HEK293 (cell line): Measurements from ENCODE around the gene TNFRSF8.

Experiments used
- CTCF ChIA-PET: fragments of 350-600 bp; formaldehyde crosslinking; extraction: SDS; loops from one replicate; lab custom pipeline; 2021; ENCODE audit warnings: antibody characterized with exemption; lab: Yijun Ruan, JAX
- POLR2A ChIA-PET: fragments of 300-600 bp; formaldehyde crosslinking; extraction: SDS; loops from one replicate; lab custom pipeline; 2020; ENCODE audit warnings: antibody characterized with exemption, inconsistent platforms; lab: Yijun Ruan, JAX
- H3K27ac ChIP-seq: fragments of 200-500 bp; sonication (Bioruptor generic); 2 replicates; pipeline ENCODE4 v1.5.1; 2014; ENCODE audit warnings: low read depth, low read length, control low read depth, inconsistent platforms; ENCODE audit errors: extremely low read depth
- H3K36me3 ChIP-seq, 2 experiments: fragments of 200-500 bp in 1 of 2; sonication (Bioruptor generic) in 1 of 2; 1 replicate in 1 of 2; 2 replicates in 1 of 2; pipeline ENCODE4 v1.5.1; 2014 to 2017; ENCODE audit warnings: inconsistent platforms in 2 of 2, low read length in 2 of 2; ENCODE audit not compliant: control insufficient read depth in 2 of 2, insufficient read depth in 1 of 2
- H3K4me1 ChIP-seq: fragments of 200-500 bp; sonication (Bioruptor generic); 2 replicates; pipeline ENCODE4 v1.5.1; 2014; ENCODE audit warnings: mild to moderate bottlenecking, low read length, inconsistent platforms; ENCODE audit not compliant: control insufficient read depth, insufficient read depth
- H3K4me3 ChIP-seq: 2 replicates; pipeline ENCODE4 v1.5.1; 2011; ENCODE audit warnings: low read depth, mild to moderate bottlenecking, control low read depth, low read length, moderate library complexity
- H3K9me3 ChIP-seq: fragments of 200-500 bp; sonication (Bioruptor generic); 2 replicates; pipeline ENCODE4 v1.5.1; 2014; ENCODE audit warnings: low read depth, low read length, inconsistent platforms; ENCODE audit not compliant: control insufficient read depth, insufficient read depth
- BCL11B ChIP-seq: fragments of 450-650 bp; formaldehyde crosslinking; IDR thresholded peaks from 2 replicates; pipeline ENCODE4 v1.5.1; 2016; ENCODE audit warnings: low read depth, missing biosample characterization, missing genetic modification characterization
- ELK4 ChIP-seq: IDR thresholded peaks from 2 replicates; pipeline ENCODE4 v1.6.1; 2011; ENCODE audit warnings: mild to moderate bottlenecking, low read depth, low read length, borderline replicate concordance
- GLI2 ChIP-seq: fragments of 450-650 bp; formaldehyde crosslinking; IDR thresholded peaks from 2 replicates; pipeline ENCODE4; 2017; ENCODE audit warnings: missing biosample characterization, missing genetic modification characterization, low read depth, borderline replicate concordance
- GLIS1 ChIP-seq: fragments of 450-650 bp; formaldehyde crosslinking; IDR thresholded peaks from 2 replicates; pipeline ENCODE4 v1.5.1; 2016; ENCODE audit warnings: missing biosample characterization, missing genetic modification characterization
- ZFP37 ChIP-seq: fragments of 450-650 bp; formaldehyde crosslinking; IDR thresholded peaks from 2 replicates; pipeline ENCODE4 v1.5.1; 2016; ENCODE audit warnings: missing biosample characterization, missing genetic modification characterization
- ZFP41 ChIP-seq: fragments of 450-650 bp; formaldehyde crosslinking; IDR thresholded peaks from 2 replicates; pipeline ENCODE4 v1.5.1; 2016; ENCODE audit warnings: missing biosample characterization, missing genetic modification characterization, borderline replicate concordance
- ZFP69B ChIP-seq: fragments of 450-650 bp; formaldehyde crosslinking; IDR thresholded peaks from 2 replicates; pipeline ENCODE4 v1.5.1; 2016; ENCODE audit warnings: missing biosample characterization, missing genetic modification characterization
- ZNF311 ChIP-seq: fragments of 450-650 bp; formaldehyde crosslinking; IDR thresholded peaks from 2 replicates; pipeline ENCODE4 v1.5.1; 2017; ENCODE audit warnings: missing biosample characterization, missing genetic modification characterization, borderline replicate concordance
- ZNF366 ChIP-seq: fragments of 450-650 bp; formaldehyde crosslinking; conservative IDR thresholded peaks from 2 replicates; pipeline ENCODE4 v1.5.1; 2016; ENCODE audit warnings: missing biosample characterization, missing genetic modification characterization
- ZNF660 ChIP-seq: fragments of 450-650 bp; IDR thresholded peaks from 2 replicates; pipeline ENCODE4 v1.5.1; 2018; ENCODE audit warnings: missing biosample characterization, mild to moderate bottlenecking, missing genetic modification characterization
- ZNF768 ChIP-seq: fragments of 450-650 bp; formaldehyde crosslinking; IDR thresholded peaks from 2 replicates; pipeline ENCODE4 v1.5.1; 2018; ENCODE audit warnings: missing biosample characterization, mild to moderate bottlenecking, missing genetic modification characterization
- TF ChIP-seq, protein P1 (sequence below): fragments of 450-650 bp; formaldehyde crosslinking; conservative IDR thresholded peaks from 2 replicates; pipeline ENCODE4 v1.5.1; 2016; ENCODE audit warnings: low read depth, missing biosample characterization, missing genetic modification characterization
- TF ChIP-seq, protein P2 (sequence below): fragments of 450-650 bp; formaldehyde crosslinking; IDR thresholded peaks from 2 replicates; pipeline ENCODE4 v1.5.1; 2016; ENCODE audit warnings: missing biosample characterization, missing genetic modification characterization
- TF ChIP-seq, protein P3 (sequence below): fragments of 450-650 bp; formaldehyde crosslinking; IDR thresholded peaks from 2 replicates; pipeline ENCODE4 v1.5.1; 2016; ENCODE audit warnings: missing biosample characterization, missing genetic modification characterization
- TF ChIP-seq, protein P4 (sequence below): fragments of 450-650 bp; formaldehyde crosslinking; IDR thresholded peaks from 2 replicates; pipeline ENCODE4 v1.5.1; 2016; ENCODE audit warnings: missing biosample characterization, missing genetic modification characterization

The TNFRSF8 gene

GRCh38 chr1:12078575-12078937, 15.5 kb downstream of the TNFRSF8 start:
- CTCF ChIA-PET, result interaction anchor here (0.6 to 1.7 kb wide), 9 partner anchors 11 to 674 kb away, joined by 3 to 15 read pairs (median 4); no protein-coding TSS in a partner anchor
- Histone ChIP-seq H3K27ac (no peak overlapping the region), H3K4me1 (no peaks in the 10 kb centered on the region), H3K9me3 (no peaks in the 10 kb centered on the region), H3K4me3 (no peak overlapping the region), H3K36me3 (no peaks in the 10 kb centered on the region)
- POLR2A ChIA-PET, result interaction anchor here (1.0 to 1.5 kb wide), 3 partner anchors 58 to 60 kb away, joined by 4 to 8 read pairs (median 4); partner anchors contain the start of gene MIIP
- TF ChIP-seq ZNF311 (tag by site-specific recombination) (no peak), ZNF768 (tag by site-specific recombination) (no peak), ZNF660 (no peak), GLIS1 (tag by site-specific recombination) (no peak), ZFP41 (tag by site-specific recombination) (no peak), BCL11B (tag by site-specific recombination) (no peak), ZNF366 (tag by site-specific recombination) (no peak), ZFP69B (no peak), ZFP37 (no peak), ELK4 (no peak)
- TF ChIP-seq, protein P1, sequence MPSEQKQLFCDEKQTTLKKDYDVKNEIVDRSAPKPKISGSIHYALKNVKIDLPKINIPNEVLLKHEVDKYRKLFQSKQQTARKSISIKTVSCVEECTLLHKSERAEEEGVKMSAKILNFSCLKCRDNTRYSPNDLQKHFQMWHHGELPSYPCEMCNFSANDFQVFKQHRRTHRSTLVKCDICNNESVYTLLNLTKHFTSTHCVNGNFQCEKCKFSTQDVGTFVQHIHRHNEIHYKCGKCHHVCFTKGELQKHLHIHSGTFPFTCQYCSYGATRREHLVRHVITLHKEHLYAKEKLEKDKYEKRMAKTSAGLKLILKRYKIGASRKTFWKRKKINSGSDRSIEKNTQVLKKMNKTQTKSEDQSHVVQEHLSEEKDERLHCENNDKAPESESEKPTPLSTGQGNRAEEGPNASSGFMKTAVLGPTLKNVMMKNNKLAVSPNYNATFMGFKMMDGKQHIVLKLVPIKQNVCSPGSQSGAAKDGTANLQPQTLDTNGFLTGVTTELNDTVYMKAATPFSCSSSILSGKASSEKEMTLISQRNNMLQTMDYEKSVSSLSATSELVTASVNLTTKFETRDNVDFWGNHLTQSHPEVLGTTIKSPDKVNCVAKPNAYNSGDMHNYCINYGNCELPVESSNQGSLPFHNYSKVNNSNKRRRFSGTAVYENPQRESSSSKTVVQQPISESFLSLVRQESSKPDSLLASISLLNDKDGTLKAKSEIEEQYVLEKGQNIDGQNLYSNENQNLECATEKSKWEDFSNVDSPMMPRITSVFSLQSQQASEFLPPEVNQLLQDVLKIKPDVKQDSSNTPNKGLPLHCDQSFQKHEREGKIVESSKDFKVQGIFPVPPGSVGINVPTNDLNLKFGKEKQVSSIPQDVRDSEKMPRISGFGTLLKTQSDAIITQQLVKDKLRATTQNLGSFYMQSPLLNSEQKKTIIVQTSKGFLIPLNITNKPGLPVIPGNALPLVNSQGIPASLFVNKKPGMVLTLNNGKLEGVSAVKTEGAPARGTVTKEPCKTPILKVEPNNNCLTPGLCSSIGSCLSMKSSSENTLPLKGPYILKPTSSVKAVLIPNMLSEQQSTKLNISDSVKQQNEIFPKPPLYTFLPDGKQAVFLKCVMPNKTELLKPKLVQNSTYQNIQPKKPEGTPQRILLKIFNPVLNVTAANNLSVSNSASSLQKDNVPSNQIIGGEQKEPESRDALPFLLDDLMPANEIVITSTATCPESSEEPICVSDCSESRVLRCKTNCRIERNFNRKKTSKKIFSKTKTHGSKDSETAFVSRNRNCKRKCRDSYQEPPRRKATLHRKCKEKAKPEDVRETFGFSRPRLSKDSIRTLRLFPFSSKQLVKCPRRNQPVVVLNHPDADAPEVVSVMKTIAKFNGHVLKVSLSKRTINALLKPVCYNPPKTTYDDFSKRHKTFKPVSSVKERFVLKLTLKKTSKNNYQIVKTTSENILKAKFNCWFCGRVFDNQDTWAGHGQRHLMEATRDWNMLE, result no peak
- TF ChIP-seq, protein P2, sequence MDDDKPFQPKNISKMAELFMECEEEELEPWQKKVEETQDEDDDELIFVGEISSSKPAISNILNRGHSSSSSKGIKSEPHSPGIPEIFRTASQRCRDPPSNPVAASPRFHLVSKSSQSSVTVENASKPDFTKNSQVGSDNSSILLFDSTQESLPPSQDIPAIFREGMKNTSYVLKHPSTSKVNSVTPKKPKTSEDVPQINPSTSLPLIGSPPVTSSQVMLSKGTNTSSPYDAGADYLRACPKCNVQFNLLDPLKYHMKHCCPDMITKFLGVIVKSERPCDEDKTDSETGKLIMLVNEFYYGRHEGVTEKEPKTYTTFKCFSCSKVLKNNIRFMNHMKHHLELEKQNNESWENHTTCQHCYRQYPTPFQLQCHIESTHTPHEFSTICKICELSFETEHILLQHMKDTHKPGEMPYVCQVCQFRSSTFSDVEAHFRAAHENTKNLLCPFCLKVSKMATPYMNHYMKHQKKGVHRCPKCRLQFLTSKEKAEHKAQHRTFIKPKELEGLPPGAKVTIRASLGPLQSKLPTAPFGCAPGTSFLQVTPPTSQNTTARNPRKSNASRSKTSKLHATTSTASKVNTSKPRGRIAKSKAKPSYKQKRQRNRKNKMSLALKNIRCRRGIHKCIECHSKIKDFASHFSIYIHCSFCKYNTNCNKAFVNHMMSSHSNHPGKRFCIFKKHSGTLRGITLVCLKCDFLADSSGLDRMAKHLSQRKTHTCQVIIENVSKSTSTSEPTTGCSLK (tag by site-specific recombination), result no peak
- TF ChIP-seq, protein P3, sequence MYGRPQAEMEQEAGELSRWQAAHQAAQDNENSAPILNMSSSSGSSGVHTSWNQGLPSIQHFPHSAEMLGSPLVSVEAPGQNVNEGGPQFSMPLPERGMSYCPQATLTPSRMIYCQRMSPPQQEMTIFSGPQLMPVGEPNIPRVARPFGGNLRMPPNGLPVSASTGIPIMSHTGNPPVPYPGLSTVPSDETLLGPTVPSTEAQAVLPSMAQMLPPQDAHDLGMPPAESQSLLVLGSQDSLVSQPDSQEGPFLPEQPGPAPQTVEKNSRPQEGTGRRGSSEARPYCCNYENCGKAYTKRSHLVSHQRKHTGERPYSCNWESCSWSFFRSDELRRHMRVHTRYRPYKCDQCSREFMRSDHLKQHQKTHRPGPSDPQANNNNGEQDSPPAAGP (tag by site-specific recombination), result no peak

GRCh38 chr1:12078938-12079861, 16.1 kb downstream of the TNFRSF8 start:
- no peak overlapping the region for H3K27ac ChIP-seq
- H3K4me3 ChIP-seq, result no peak overlapping the region
- no peaks in the 10 kb centered on the region for H3K9me3 ChIP-seq
- no peak for TF ChIP-seq GLI2 (tag by site-specific recombination)
- TF ChIP-seq, protein P4, sequence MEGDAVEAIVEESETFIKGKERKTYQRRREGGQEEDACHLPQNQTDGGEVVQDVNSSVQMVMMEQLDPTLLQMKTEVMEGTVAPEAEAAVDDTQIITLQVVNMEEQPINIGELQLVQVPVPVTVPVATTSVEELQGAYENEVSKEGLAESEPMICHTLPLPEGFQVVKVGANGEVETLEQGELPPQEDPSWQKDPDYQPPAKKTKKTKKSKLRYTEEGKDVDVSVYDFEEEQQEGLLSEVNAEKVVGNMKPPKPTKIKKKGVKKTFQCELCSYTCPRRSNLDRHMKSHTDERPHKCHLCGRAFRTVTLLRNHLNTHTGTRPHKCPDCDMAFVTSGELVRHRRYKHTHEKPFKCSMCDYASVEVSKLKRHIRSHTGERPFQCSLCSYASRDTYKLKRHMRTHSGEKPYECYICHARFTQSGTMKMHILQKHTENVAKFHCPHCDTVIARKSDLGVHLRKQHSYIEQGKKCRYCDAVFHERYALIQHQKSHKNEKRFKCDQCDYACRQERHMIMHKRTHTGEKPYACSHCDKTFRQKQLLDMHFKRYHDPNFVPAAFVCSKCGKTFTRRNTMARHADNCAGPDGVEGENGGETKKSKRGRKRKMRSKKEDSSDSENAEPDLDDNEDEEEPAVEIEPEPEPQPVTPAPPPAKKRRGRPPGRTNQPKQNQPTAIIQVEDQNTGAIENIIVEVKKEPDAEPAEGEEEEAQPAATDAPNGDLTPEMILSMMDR (tag by site-specific recombination), result peak; percentile 63
- ChIA-PET CTCF (interaction anchor here (0.5 to 2.0 kb wide), 29 partner anchors 8 to 304 kb away, joined by 3 to 15 read pairs (median 4); partner anchors contain the start of gene TNFRSF8), POLR2A (interaction anchor here (0.9 to 1.5 kb wide), 4 partner anchors 11 to 169 kb away, joined by 3 to 8 read pairs (median 4); partner anchors contain the start of gene MIIP)
- H3K4me1 ChIP-seq, result no peaks in the 10 kb centered on the region
- H3K36me3 ChIP-seq, result no peaks in the 10 kb centered on the region
